Endothelial cell of umbilical vein (primary cell): ENCODE results near the gene NLGN1. TPM values are rescaled to one million over a fixed set of nuclear protein-coding genes. Genes with fewer than 3 reads are reported as not detected.
"Not testable (repeated sequence)": the region's sequence is repeated elsewhere in the genome, so short reads cannot be mapped to it uniquely, and the experiment has no call there.

ENCODE experiments used
- BruUV-seq: library from RNA; stranded (reverse); fragments of 400-500 nt; replicated peaks from 2 replicates; lab custom pipeline; 2021; lab: Mats Ljungman, UMichigan
- CTCF ChIA-PET: fragments of 300-600, 350-600 bp; sonication (Branson Sonifier 250); formaldehyde crosslinking; loops from one replicate; lab custom pipeline; 2021; ENCODE audit warnings: antibody characterized with exemption, inconsistent platforms; lab: Charles Lee
- POLR2A ChIA-PET: fragments of 300-600, 350-600 bp; sonication (Branson Sonifier 250); formaldehyde crosslinking; loops from one replicate; lab custom pipeline; 2021; ENCODE audit warnings: antibody characterized with exemption, inconsistent platforms; lab: Charles Lee
- DNase-seq: peaks from one replicate; pipeline ENCODE4 v3.0.0-alpha.2; 2011; ENCODE audit warnings: low read depth, low spot score
- FAIRE-seq: peaks from 2 replicates; lab custom pipeline; 2011; peaks lifted over from hg19 to GRCh38; lab: Jason Lieb, UNC
- H2AFZ ChIP-seq: 2 replicates; pipeline ENCODE4 v1.6.0; 2012; ENCODE audit warnings: low read depth, low read length, control low read depth, inconsistent platforms
- H3K27ac ChIP-seq: 2 replicates; pipeline ENCODE4 v1.5.1; 2011; ENCODE audit warnings: low read depth, mild to moderate bottlenecking, control low read depth, low read length, moderate library complexity; ENCODE audit not compliant: insufficient read depth
- H3K27me3 ChIP-seq, 2 experiments: 2 replicates each; pipeline versions ENCODE4 v1.6.0 to v1.6.1; 2011; ENCODE audit warnings: low read length in 2 of 2, mixed read lengths in 1 of 2; ENCODE audit not compliant: control insufficient read depth in 2 of 2, insufficient read depth in 2 of 2
- H3K36me3 ChIP-seq, 2 experiments: 2 replicates in 1 of 2; 3 replicates in 1 of 2; pipeline ENCODE4 v1.5.1; 2011; ENCODE audit warnings: low read length in 2 of 2, mild to moderate bottlenecking in 1 of 2, moderate library complexity in 1 of 2; ENCODE audit not compliant: control insufficient read depth in 2 of 2, insufficient read depth in 2 of 2; ENCODE audit errors: extremely low read depth in 1 of 2
- H3K4me1 ChIP-seq: 3 replicates; pipeline ENCODE4 v1.5.1; 2011; ENCODE audit warnings: mild to moderate bottlenecking, low read length; ENCODE audit not compliant: control insufficient read depth, insufficient read depth; ENCODE audit errors: extremely low read depth
- H3K4me2 ChIP-seq: 2 replicates; pipeline ENCODE4 v1.6.1; 2011; ENCODE audit warnings: low read length, control low read depth, mixed read lengths; ENCODE audit not compliant: insufficient read depth
- H3K4me3 ChIP-seq, 3 experiments: fragments of 200-600 bp in 1 of 3; sonication (generic), shearing (Covaris generic) in 1 of 3; replicated peaks in 1 of 3; 2 replicates each; pipeline ENCODE4 v1.5.1; 2011 to 2016; ENCODE audit warnings: control low read depth in 3 of 3, low read length in 3 of 3, mild to moderate bottlenecking in 2 of 3, inconsistent platforms in 1 of 3, low read depth in 1 of 3, moderate library complexity in 1 of 3; ENCODE audit not compliant: insufficient read depth in 1 of 3
- H3K79me2 ChIP-seq: 2 replicates; pipeline ENCODE4 v1.6.0; 2012; ENCODE audit warnings: low read length, inconsistent platforms; ENCODE audit not compliant: control insufficient read depth, insufficient read depth
- H3K9ac ChIP-seq: replicated peaks from 2 replicates; pipeline ENCODE3; 2011; ENCODE audit warnings: low read length, control low read depth; ENCODE audit not compliant: insufficient read depth; ENCODE audit errors: extremely low read depth
- H3K9me1 ChIP-seq: replicated peaks from 3 replicates; pipeline ENCODE4 v1.6.0; 2011; ENCODE audit warnings: mild to moderate bottlenecking, low read length; ENCODE audit not compliant: control insufficient read depth, insufficient read depth; ENCODE audit errors: extremely low read depth
- H3K9me3 ChIP-seq: replicated peaks from 2 replicates; pipeline ENCODE4 v1.5.1; 2012; ENCODE audit warnings: low read length, inconsistent platforms; ENCODE audit not compliant: control insufficient read depth, insufficient read depth
- H4K20me1 ChIP-seq: replicated peaks from 2 replicates; pipeline ENCODE3; 2011; ENCODE audit warnings: mild to moderate bottlenecking, low read length; ENCODE audit not compliant: control insufficient read depth, insufficient read depth; ENCODE audit errors: extremely low read depth
- FOS ChIP-seq: IDR thresholded peaks from 2 replicates; pipeline ENCODE4 v1.6.1; 2011; ENCODE audit warnings: mild to moderate bottlenecking, low read length, moderate library complexity, borderline replicate concordance; ENCODE audit not compliant: insufficient read depth
- GATA2 ChIP-seq: IDR thresholded peaks from 2 replicates; pipeline ENCODE4 v1.7.0; 2011; ENCODE audit warnings: low read depth, mild to moderate bottlenecking, moderate library complexity, mixed read lengths, low read length; ENCODE audit not compliant: insufficient read length, insufficient read depth
- JUN ChIP-seq: IDR thresholded peaks from 2 replicates; pipeline ENCODE4 v1.6.1; 2011; ENCODE audit warnings: borderline replicate concordance, low read depth; ENCODE audit not compliant: insufficient read length, insufficient read depth
- MYC ChIP-seq: IDR thresholded peaks from one replicate; pipeline ENCODE4 v1.6.1; 2011; ENCODE audit warnings: mild to moderate bottlenecking, low read depth, low read length
- POLR2A ChIP-seq: IDR thresholded peaks from 2 replicates; pipeline ENCODE4 v1.6.1; 2012; ENCODE audit warnings: low read depth, mild to moderate bottlenecking, control low read depth, low read length
- dilution Hi-C: fragments of 300-500 bp; cut with MboI; formaldehyde crosslinking; loops from one replicate; pipeline ENCODE4 v1.15.0; 2019; ENCODE audit warnings: low sequenced_read_pairs; ENCODE audit not compliant: extremely low pct_ligation_motif_present
- intact Hi-C: fragments of 100-400 bp; cut with micrococcal nuclease; formaldehyde crosslinking; loops from one replicate; pipeline ENCODE4 v1.10.0; 2022
- polyA plus RNA-seq, 4 experiments: library from polyadenylated mRNA; depleted of rRNA in 3 of 4; stranded (reverse) in 3 of 4; unstranded in 1 of 4; fragments of >200 nt; gene quantifications; 2 replicates each; pipeline versions ENCODE4 v1.2.1 to v1.2.3, GENCODE V29; 2011 to 2012; ENCODE audit warnings: missing spikeins in 1 of 4
- total RNA-seq: library from RNA; stranded (reverse); gene quantifications from 2 replicates; pipeline ENCODE4 v1.2.3, GENCODE V29; 2021
- TF ChIP-seq, protein P1 (sequence below), 2 donors: IDR thresholded peaks; 1 replicate in 1 of 2; 2 replicates in 1 of 2; pipeline ENCODE4 v1.5.1; 2011; ENCODE audit warnings: low read length in 2 of 2, mild to moderate bottlenecking in 2 of 2, moderate library complexity in 2 of 2, control low read depth in 1 of 2, inconsistent platforms in 1 of 2, low read depth in 1 of 2; ENCODE audit not compliant: insufficient read depth in 1 of 2; ENCODE audit errors: extremely low read depth in 1 of 2

Gene NLGN1
- total and polyA plus RNA-seq, 2 donors (not counting 3 experiments of a cell fraction or from before 2014, with no cell fraction given), result 7.9 to 16.3 TPM

- CTCF ChIA-PET, result interaction anchor here (0.9 kb wide), 1 partner anchor 70 kb away, joined by 3 read pairs; no protein-coding TSS in a partner anchor
Measured at GRCh38 chr3:174206607-174207192, 809.2 kb downstream of the NLGN1 start.

DNA sequence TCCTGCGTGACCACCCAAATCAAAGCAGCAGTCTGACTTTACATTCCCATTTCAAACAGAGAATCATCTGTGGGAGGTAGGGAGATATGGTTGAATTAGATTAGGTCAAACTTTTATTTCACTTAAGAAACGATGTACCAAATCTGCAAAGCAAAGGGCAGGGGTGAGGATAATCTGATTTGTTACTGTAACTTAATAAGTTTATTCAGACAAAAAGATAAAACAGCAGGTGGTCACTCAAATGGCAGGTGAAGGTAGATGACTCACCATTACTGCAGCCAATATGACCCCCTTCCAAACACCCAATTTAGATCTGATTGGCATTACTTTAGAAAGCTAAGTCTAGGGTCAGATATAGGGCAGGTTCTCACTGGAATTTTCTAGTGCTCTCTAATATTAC lies 810.6 kb downstream of the NLGN1 start:
- no peaks in the 10 kb centered on the region for H3K27me3 ChIP-seq
- POLR2A ChIA-PET, result no interaction called here

More at GRCh38 chr3:174206607-174207192, 809.2 kb downstream of the NLGN1 start:
- Histone ChIP-seq H4K20me1 (no peaks in the 10 kb centered on the region), H3K27me3 (no peaks in the 10 kb centered on the region), H3K79me2 (no peaks in the 10 kb centered on the region), H3K4me3 (no peak overlapping the region), H3K4me2 (no peak overlapping the region), H3K9ac (no peak overlapping the region), H3K4me1 (peaks cover 8% of the 10 kb centered on the region), H3K9me1 (no peaks in the 10 kb centered on the region), H2AFZ (no peak overlapping the region), H3K36me3 (no peaks in the 10 kb centered on the region), H3K27ac (no peak overlapping the region), H3K9me3 (no peaks in the 10 kb centered on the region)
- FAIRE-seq (no peak), DNase-seq (no peak)
- TF ChIP-seq POLR2A (no peak), MYC (no peak), FOS (no peak)
- TF ChIP-seq, protein P1, sequence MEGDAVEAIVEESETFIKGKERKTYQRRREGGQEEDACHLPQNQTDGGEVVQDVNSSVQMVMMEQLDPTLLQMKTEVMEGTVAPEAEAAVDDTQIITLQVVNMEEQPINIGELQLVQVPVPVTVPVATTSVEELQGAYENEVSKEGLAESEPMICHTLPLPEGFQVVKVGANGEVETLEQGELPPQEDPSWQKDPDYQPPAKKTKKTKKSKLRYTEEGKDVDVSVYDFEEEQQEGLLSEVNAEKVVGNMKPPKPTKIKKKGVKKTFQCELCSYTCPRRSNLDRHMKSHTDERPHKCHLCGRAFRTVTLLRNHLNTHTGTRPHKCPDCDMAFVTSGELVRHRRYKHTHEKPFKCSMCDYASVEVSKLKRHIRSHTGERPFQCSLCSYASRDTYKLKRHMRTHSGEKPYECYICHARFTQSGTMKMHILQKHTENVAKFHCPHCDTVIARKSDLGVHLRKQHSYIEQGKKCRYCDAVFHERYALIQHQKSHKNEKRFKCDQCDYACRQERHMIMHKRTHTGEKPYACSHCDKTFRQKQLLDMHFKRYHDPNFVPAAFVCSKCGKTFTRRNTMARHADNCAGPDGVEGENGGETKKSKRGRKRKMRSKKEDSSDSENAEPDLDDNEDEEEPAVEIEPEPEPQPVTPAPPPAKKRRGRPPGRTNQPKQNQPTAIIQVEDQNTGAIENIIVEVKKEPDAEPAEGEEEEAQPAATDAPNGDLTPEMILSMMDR (IDR thresholded peaks at IDR 0.05; ENCODE audit: extremely low read depth in 1 of 2, insufficient read depth in 1 of 2, low read depth in 1 of 2, low read length in 2 of 2), result no peak
- intact Hi-C loops (no loop called here), dilution Hi-C loops (no loop called here)
- BruUV-seq, result no TSS peak
- POLR2A ChIA-PET, result no interaction called here

GRCh38 chr3:174211896-174212295 lies 814.4 kb downstream of the NLGN1 start:
- H3K27me3 ChIP-seq, FAIRE-seq: not testable (repeated sequence)

More for the DNA sequence above, 810.6 kb downstream of the NLGN1 start:
- DNase-seq, result no peak
- FAIRE-seq, result no peak
- H2AFZ ChIP-seq, result no peak overlapping the region
- dilution Hi-C loops (no loop called here), intact Hi-C loops (no loop called here)
- no TSS peak for BruUV-seq
- no peak overlapping the region for H3K27ac ChIP-seq
- no peaks in the 10 kb centered on the region for H3K79me2 ChIP-seq
- CTCF ChIA-PET, result interaction anchor here (1.0 kb wide), 1 partner anchor 11 kb away, joined by 3 read pairs; no protein-coding TSS in a partner anchor
- no peak overlapping the region for H3K9ac ChIP-seq
- H3K4me1 ChIP-seq, result peaks cover 4% of the 10 kb centered on the region
- H3K4me2 ChIP-seq, result no peak overlapping the region
- no peak overlapping the region for H3K4me3 ChIP-seq
- no peak for TF ChIP-seq JUN
- TF ChIP-seq GATA2, result no peak
- TF ChIP-seq FOS, result no peak
- no peaks in the 10 kb centered on the region for H3K9me1 ChIP-seq
- H3K36me3 ChIP-seq, result no peaks in the 10 kb centered on the region
- H4K20me1 ChIP-seq, result no peaks in the 10 kb centered on the region
- no peaks in the 10 kb centered on the region for H3K9me3 ChIP-seq

More at GRCh38 chr3:174211896-174212295, 814.4 kb downstream of the NLGN1 start:
- H2AFZ ChIP-seq, H3K4me2 ChIP-seq, CTCF ChIA-PET, DNase-seq, H3K4me1 ChIP-seq, H4K20me1 ChIP-seq, H3K79me2 ChIP-seq, dilution Hi-C loops, H3K9me3 ChIP-seq, H3K9ac ChIP-seq, intact Hi-C loops, H3K9me1 ChIP-seq, H3K27ac ChIP-seq, H3K36me3 ChIP-seq, POLR2A ChIA-PET, BruUV-seq, H3K4me3 ChIP-seq: not testable (repeated sequence)
